Activated effector memory CD4-positive, alpha-beta T cell treated with anti-CD3 and anti-CD28 coated beads, Interleukin-2, amount 50 U/mL, for 16 hours (primary cell): ENCODE results near the gene SORCS1.
"Not testable (repeated sequence)": the region's sequence is repeated elsewhere in the genome, so short reads cannot be mapped to it uniquely, and the experiment has no call there.

Experiments used
- DNase-seq: peaks from one replicate; pipeline ENCODE4 v3.0.0-alpha.2; 2020

Gene SORCS1

DNA sequence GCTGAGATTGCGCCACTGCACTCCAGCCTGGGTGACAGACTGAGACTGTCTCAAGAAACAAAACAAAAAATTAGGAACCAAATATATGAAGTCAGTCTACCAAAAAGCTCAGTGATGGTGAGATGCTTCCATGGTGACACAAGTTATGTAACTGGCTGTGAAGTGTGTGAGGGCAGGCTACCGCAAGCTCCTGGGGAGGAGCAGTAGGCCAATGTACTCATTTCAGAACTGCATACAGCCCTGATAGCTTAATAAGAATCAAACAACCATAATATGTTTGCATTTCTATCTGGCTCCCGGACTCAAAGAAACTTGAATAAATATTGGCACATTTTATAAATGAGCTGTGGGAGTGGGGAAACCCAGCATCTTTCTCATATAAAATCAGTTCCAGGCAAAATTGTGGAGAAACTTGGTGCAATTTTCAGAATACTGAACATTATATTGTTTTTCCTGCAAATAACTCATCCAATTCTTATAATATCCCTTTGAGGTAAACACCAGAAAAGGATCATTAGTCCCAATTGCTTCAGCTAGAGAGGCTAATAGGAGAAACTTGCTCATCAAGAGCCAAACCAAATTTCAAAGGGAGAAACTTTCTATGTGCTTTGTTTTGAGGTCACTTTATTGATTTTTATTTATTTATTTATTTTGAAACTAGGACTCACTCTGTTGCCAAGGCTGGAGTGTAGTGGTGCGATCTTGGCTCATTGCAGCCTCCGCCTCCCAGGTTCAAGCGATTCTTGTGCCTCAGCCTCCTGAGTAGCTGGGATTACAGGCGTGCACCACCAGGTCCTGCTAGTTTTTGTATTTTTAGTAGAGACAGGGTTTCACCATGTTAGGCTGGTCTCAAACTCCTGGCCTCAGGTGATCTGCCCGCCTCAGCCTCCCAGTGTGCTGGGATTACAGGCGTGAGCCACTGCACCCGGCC, 127.0 kb downstream of the SORCS1 start:
- DNase-seq: no peak

DNA sequence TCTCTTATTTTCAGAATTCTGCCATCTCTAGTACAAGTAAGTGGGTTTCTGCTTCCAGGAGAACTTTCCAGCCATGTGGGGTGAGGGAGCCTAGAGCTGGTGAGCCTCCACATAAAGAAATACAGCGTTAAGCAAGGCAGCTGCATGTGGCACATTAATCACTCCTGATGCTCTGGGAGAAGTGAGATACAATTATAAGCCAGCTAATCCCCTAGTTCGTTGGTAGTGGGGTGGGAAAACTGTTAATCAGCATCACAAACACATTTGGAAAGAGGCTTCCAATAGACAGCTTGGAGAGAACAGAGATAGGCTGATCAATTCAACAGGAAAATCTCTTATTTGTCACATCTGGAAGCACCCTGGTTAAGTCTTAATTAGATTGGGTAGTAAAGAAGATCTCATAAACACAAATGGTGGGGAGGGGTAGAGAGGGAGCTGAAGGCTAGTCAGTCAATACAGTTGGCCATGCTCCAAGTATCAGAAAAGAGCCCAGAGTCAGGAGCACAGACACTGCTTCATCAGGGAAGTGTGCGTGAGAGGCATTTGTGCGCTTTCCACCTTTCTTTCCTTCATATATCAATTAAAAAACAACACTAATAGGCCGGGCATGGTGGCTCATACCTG, 130.6 kb downstream of the SORCS1 start:
- DNase-seq: no peak

DNA sequence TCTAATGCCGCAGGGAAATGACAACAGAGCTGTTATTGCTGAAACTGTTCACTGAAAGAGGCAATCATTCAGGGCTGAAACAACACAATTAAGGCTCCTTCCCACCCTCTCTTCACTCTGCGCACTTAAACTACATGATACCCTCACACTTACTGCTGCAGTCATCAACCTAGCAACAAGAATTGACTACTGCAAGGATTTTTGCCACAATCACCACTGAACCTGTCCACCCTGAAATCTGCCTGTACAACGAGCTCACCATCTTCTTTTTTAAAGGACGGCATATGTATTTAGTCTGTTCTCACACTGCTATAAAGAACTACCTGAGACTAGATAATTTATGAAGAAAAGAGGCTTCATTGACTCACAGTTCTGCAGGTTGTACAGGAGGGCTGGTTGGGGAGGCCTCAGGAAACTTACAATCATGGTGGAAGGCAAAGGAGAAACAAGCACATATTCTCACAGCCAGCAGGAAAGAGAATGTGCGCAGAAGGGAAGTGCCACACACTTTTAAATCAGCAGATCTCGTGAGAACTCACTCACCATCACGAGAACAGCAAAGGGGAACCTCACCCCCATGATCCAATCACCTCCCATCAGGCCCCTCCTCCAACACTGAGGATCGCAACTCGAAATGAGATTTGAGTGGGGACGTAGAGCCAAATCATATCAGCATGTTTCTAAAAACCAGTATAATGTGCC, 131.7 kb downstream of the SORCS1 start:
- DNase-seq: no peak

DNA sequence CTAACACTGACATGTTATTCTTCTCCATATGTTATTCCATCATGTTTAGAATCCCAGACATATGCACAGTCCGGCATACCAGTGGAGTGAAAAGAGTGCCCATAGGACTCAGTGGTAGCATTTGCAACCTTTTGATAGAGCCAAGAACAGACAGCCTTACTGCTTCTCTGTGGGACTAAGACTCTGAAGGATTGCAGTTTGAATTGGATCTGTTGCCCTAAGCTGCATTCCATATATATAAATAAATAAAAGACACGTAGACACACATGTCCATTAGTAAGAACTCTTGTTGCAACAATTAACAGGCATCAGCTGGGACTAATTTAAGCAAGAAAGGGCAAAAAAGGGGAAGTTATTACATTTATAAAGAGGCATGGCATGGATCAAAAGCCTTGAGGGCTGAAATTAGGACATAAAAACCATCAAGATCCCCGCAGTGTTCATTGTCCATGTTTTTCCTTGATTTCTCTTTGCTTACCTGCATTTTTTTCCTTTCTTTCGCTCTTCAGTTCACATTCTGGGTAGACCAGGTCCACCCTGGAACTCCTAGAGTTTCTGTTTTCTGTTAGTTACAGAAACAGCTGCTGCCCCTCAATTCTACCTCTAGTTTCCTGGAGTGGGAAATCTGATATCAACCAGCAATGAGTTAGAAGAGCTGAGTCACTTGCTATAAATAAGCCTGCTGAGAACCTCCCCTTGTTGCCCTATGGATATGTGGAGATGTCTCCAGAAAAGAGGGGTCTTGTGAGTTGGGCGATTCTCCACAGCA, 132.4 kb downstream of the SORCS1 start:
- no peak for DNase-seq

DNA sequence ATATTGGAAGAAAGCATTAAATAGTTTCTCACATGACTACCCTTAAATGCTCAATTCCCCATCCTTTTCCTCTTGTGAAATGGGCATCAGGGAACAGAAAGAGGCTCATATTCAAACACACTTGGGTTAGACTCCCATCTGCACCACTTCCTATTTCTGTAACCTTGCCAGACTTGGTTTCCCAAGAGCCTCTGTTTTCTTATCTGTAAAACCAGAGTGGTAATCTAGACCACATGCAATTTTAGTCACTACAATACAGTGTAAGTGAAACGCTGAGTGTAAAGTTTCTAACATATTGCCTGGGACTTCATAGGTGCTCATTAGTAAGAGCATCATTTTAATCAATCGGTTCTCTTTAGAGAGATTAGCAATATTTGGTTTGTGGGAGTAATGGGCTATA, 136.3 kb downstream of the SORCS1 start:
- DNase-seq: no peak

DNA sequence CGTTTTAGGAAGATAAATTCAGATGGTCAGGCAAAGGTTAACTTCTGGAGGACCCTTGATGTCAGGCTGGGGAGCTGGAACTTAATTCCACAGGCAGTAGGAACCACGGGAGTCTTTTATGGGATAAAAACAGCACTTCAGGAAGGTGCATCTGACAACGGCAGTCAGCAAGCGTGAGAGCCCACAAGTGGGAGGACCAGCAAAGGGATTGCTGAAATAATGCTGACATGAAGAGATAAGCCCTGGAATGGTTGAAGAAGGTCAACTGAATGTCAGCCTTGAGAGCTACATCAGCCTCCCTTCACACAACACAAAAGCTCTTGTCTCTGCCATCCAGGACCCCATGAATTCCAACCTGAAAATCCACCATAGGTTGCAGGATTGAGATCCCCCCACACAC, 138.8 kb downstream of the SORCS1 start:
- DNase-seq: no peak

DNA sequence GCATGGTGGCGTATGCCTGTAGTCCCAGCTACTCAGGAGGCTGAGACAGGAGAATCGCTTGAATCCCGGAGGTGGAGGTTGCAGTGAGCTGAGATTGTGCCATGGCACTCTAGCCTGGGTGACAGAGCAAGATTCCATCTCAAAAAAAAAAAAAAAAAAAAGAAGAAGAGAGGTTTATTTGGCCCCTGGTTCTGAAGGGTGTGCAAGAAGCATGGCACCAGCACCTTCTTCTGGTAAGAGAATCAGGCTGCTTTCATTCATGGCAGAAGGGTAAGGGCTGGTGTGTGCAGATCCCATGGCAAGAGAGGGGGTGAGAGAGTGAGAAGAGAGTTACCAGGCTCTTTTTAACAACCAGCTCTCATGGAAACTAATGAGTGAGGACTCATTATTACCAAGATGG, 140.5 kb downstream of the SORCS1 start:
- not testable (repeated sequence) for DNase-seq

DNA sequence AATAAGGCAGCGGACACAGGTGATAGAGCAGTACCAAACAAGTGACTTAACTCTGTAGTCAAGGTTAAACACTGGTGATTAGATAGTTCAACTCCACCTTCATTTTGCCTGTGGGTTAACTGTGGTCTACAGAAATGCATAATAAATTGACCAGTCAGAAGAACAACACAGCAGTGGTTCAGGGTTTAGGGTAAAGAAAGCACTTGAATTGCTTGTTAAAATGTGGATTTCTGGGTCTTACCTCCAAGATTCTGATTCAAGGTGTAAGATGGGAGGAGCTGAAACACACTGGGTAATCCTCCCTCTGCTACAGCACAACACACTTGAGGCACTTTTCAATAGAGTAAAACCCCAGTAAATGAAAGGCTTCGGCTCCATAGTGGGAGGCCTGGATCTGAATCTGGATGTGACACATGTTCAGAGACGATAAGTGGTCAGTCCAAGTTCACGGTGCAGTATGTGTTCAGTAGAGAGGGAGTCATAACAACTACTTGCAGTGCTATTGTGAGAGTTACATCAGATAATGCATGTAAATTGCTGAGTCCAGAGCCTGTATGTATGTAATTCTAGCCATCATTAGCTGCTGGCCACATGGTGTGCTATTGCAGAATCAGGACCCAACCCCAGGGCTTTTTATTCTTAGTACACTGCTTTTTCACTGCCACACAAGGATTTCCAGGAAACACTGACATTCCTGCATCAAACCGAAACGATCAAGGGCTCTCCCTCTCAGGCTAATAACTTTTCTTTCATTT, 141.7 kb downstream of the SORCS1 start:
- DNase-seq: no peak

DNA sequence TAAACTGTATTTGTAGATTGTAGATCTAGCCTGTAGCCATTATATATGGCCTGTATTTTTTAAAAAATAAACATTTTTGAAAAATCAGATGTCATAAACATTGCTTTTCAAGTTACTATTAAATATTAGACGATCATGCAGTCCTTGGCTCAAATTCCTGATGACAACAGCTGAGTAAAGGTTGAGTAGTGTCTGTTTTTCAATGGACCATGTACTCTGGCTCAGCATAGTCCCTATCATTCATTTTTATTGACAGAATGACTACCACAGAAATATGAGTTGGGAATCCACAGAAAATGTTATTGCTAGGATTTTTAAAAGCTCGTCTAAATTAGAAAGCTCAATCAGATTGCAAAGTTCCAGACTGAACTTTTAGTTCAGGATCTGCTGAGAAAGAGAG, 145.4 kb downstream of the SORCS1 start:
- no peak for DNase-seq

DNA sequence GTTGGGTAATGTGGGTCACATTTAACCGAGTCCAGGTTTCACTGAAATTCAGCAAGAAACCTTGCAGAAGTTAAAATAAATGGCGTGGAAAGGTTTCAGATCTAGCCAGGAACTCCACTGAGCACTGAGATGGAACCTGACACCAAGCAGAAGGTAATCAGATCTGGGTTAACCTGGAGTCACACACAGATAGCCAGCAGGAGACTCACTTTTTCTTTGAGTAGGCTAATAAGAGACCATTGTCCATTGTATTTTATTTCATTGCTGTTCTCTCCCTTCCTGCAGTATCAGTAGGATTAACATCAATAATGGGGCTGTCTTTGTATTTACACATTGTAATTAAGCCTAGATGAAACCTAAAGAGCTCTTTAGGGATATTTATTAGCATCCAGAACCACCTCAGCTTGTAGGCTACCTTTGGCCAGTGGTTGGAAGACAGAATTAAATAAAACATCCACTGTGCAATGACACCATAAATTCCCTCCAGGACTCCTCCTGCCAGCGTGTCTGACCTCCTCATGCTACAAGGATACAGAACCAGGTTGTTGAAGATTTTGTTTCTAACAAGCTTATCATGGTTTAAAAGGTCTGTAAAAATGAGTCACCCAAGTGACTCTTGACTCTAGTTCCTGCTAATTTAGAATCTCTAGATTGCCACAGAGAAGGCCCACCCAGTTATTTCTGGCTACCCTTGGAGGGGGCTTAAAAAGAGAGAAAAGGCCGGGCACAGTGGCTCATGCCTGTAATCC, 151.1 kb downstream of the SORCS1 start:
- DNase-seq: no peak

DNA sequence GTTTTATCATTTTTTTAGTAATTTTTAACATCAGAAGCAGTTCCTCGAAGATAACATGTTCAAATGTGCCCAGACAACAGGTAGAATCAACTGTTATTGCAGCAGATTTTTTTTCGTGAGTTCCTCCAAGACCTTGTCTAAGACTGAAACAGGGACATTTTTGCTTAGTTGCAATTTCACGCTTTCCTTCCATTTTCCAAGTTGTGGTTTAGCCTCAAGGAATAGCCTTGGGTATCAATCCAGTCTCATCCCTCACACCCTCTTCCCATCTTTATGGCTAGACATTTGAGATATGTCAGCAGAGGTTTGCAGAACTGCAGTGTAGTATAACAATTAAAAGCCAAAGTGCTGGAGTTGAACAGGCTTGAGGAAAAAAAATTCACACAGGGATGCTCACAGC, 152.5 kb downstream of the SORCS1 start:
- DNase-seq: no peak

DNA sequence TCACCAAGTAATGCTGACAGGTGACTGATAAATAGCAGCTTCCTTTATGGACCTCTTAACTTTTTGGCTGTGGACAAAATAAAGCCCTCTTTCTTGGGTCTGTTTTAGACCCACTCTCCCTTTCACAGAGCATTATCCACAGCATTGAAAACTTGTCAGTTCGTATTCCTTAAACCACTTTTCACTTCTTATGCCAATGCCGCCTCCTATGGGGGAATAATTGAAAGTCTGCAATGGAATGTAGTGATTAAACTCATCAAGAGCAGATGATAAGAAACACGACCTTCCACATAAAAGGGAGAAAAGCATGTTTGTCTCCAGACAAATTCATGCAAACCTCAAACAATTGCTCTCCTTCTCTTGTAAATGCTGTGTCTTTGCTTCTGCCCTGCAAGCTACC, 153.4 kb downstream of the SORCS1 start:
- DNase-seq: no peak

DNA sequence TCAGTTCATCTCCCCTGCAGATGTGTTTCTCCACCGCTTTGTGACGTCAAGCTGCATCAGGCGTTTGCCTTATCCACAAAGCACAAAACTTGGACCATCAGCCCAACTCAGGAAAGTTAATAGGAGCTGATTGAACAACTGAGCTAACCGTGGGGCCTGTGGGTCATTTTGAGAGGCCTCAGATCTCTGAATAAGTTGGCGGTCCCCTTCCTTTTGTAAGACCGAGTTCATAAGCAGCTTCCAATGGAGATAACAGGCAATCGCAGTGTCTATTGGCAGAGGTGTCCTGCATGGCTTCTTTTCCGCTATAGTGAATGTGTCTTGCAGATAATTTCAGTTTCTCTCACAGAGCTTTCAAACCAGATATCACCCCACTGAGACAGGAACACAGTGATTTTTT, 154.0 kb downstream of the SORCS1 start:
- no peak for DNase-seq

DNA sequence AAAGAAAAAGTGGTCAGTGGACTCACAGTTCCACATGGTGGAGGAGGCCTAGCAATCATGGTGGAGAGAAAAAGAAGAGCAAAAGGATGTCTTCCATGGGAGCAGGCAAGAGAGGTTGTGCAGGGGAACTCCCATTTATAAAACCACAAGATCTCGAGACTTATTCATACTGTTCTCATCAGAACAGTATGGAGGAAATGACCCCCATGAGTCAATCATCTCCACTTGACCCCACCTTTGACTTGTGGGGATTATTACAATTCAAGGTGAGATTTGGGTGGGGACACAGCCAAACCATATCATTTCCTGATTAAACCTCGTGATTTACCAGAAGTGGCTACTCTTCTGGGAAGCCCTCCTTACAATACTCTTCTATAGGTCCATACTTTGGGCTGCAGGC, 160.1 kb downstream of the SORCS1 start:
- no peak for DNase-seq

DNA sequence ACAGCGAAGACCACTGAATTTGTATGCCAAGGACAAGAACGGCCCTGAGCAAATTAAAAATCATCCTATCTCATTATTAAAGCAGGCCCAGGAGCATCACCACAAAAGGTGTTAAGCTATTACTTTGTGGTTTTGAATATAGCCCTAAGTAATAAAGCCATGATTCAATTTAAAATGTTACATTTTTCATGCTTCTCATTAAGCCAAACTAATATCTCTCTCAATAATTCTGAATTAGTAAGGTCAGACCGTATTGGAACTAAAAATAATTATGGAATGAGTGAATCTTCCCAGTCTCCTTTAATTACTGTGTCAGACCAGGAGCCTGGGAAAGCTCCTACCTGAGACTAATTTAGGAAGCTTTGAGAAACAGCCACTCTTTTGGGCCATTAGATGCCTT, 162.4 kb downstream of the SORCS1 start:
- DNase-seq: no peak

DNA sequence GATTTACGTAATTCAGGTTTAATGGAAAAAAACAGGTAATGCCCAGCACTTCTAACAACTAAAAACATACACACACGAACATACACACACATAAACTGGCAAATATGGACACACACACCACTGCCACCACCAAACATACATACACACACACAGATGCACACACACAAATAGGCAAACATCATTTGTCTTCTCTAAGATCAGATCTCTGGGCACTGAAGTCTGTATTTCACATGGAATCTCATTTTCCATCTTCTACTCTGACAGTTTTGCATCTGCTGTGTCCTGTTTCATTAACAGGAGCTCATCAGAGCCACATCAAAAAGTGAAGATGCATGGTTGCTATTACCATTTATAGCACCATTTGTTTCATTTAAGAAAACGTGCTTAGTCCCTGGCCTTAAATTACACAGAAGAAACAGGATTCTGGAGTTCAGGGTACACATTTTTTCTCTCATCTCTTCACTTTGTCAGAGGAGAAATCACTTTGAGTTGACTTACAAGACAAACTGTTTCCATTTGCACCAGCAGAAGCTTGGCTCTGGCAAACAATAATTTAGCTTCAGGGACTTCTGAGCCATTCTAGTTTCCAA, 165.3 kb downstream of the SORCS1 start:
- DNase-seq: no peak

DNA sequence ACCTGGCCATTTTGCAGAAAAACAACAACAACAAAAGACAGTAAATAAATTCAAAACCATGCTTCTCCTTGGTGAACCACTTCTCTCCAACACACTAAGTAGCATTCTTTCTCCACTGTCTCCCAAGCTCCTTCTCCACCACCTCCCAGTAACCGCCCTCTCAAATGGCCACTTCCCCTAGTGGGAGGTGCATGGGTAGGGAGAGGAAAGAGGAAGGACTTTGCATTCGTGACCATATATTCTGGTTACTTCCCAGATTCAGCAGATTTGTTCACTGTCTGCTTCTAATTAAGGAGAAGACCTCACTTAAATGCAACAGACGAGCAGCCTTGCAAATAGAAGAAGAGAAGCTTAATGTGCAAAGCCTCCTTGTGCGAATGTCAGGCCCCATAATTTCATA, 166.8 kb downstream of the SORCS1 start:
- no peak for DNase-seq

DNA sequence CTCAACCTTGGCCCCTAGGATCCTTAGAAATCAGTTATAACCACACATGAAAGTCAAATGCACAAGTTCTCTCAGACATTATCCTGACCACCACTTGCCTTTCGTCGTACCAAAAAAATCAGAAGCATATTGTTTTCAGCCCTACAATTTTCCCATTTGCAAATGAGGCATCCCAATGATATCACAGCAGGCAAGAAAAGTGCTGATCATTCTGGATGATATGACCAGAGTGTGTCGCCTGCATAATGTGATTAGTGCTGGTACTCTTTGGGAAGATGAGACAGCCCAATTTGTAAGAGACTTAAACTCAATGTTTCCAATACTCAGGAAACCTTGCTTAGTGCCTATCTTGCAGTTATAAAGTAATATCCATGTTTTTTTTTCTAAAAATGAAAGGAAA, 168.0 kb downstream of the SORCS1 start:
- no peak for DNase-seq

DNA sequence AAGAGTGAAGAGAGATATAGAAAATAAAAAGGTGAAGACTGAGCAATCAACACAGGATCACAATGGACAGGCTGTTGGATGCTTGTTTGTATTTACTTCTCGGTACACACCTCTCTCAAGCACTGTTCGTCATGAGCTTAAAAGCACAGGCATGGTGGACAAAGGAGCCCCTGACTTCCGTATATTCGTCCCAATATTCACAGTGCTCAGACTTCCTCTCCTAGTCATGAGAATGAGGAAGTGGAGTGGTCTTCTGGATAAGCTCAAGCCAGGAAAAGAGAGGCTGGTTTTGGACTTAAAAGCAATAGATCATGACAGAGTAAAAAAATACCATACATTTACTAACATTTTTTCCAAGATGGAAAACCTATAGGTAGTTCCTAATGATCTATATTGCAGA, 172.5 kb downstream of the SORCS1 start:
- no peak for DNase-seq

DNA sequence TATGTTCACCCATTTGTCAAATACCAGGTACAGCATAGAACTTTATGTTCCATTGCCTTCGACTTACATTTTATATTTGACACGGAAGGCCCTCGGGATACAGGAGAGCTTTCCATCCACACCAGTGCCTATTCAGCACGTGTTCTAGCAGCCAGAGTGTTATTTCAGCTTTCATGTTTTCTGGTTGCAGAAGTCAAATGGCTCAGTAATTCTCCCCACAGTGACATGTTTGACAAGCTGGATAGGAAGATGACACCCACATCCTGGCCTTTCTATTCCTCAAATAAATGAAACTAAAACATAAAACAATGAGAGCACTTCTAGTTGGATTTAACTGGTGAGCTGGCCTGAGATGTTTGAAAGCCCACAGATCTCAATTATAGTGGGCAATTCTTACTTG, 173.4 kb downstream of the SORCS1 start:
- DNase-seq: no peak

DNA sequence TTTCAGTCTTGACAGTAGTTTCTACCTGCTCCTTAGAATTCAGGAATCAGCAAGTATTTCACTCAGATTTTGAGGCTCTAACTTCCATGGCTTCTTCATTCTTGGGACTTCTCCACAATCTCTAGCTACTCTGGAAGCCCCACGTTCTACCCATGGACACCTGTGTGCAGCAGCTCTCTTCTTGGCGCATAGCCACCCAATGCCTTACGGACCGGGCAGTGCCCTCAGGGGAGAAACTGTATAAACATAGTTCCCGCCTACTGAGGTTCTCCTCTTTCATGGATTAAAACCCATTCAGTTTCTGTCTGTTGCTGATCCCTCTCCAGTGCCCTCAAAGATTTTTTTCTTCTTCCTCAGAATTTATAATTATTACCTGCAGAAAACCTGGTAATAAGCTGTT, 177.1 kb downstream of the SORCS1 start:
- no peak for DNase-seq
